Right lobe of liver (tissue), 6 donors: ENCODE measurements around the gene MYH9. TPM values are rescaled to one million over a fixed set of nuclear protein-coding genes. Genes with fewer than 3 reads are reported as not detected.

Experiments
- ATAC-seq, 4 donors: fragments of 200-7000 bp; cut with Tn5 transposase; one replicate each; pipeline ENCODE4 v1.9.1; 2020; ENCODE audit warnings: mild to moderate bottlenecking in 4 of 4, moderate library complexity in 4 of 4
- DNase-seq, 3 donors: peaks; one replicate each; pipeline ENCODE4 v3.0.0-alpha.2; 2020
- H3K27ac ChIP-seq, 3 donors: fragments of 200-600 bp; one replicate each; pipeline ENCODE4 v1.8.0; 2022
- H3K27me3 ChIP-seq, 2 donors: fragments of 200-600 bp; one replicate each; pipeline ENCODE4 v1.8.0; 2022
- H3K36me3 ChIP-seq, 4 donors: fragments of 200-600 bp; sonication (generic) in 1 of 4; one replicate each; pipeline versions ENCODE4 v1.5.1 to v1.8.0; 2017 to 2022; ENCODE audit warnings: control low read depth in 1 of 4
- H3K4me1 ChIP-seq, 4 donors: fragments of 200-600 bp; sonication (generic) in 1 of 4; one replicate each; pipeline versions ENCODE4 v1.5.1 to v1.8.0; 2017 to 2022; ENCODE audit warnings: control low read depth in 1 of 4
- H3K4me3 ChIP-seq, 3 donors: fragments of 200-600 bp; one replicate each; pipeline ENCODE4 v1.8.0; 2022
- H3K9me3 ChIP-seq, 4 donors: fragments of 200-600 bp; sonication (generic) in 1 of 4; one replicate each; pipeline versions ENCODE4 v1.5.1 to v1.8.0; 2017 to 2022; ENCODE audit warnings: control low read depth in 1 of 4
- CTCF ChIP-seq, 4 donors: fragments of 200-600 bp in 3 of 4; fragments of 450-650 bp in 1 of 4; IDR thresholded peaks; one replicate each; pipeline versions ENCODE4 v1.5.1 to v1.8.0; 2016 to 2022; ENCODE audit warnings: antibody characterized with exemption in 4 of 4, mild to moderate bottlenecking in 2 of 4
- POLR2A ChIP-seq: fragments of 450-650 bp; IDR thresholded peaks from one replicate; pipeline ENCODE4 v1.6.1; 2017; ENCODE audit warnings: antibody characterized with exemption, mild to moderate bottlenecking
- WGBS: methylation state at CpG from one replicate; pipeline ENCODE4 v1.1.6; 2018; ENCODE audit warnings: low coverage, low lambda C conversion rate; ENCODE audit not compliant: insufficient coverage; ENCODE audit errors: missing lambda C conversion rate; 5-methylcytosine and 5-hydroxymethylcytosine counted together
- intact Hi-C, 2 donors: fragments of 100-400 bp; cut with DNase I; formaldehyde crosslinking; loops; one replicate each; pipeline versions ENCODE4 v1.11.2 to v1.14.1; 2022
- total RNA-seq, 6 experiments: library from RNA; depleted of rRNA in 2 of 6; stranded (reverse); fragments of >200 nt in 2 of 6; fragmentation: NEBNext Ultra II Directional in 3 of 6; extraction: Animal tissue kit (Norgen Biotek cat#: 25700) in 3 of 6; gene quantifications; one replicate each; pipeline versions ENCODE4 v1.1.0 to v1.2.4, GENCODE V29; 2016 to 2023
- donor health status: DM: no; HTN: yes; CAD: no.
- donor health status: DM: no; HTN: no; CAD: no.
- donor health status: DM: no; HTN: no; CAD: no.
- donor health status: DM: no; HTN: yes; CAD: no.
- donor health status: DM: no; HTN: yes; CAD: no.

The MYH9 gene
- total RNA-seq, 6 experiments from 2014 or later = 168 to 435 (median 222) TPM

GRCh38 chr22:36344106-36344827 lies 43.5 kb downstream of the MYH9 start:
- no peak for ATAC-seq
- Histone ChIP-seq H3K4me1 (peaks cover 0 to 61% (median 12%) of the 10 kb centered on the region in 4 donors), H3K9me3 (no peaks in the 10 kb centered on the region), H3K4me3 (no peak overlapping the region), H3K27ac (peak overlapping the region; percentile 28 to 69 (median 33)), H3K36me3 (peaks cover 0 to 35% (median 14%) of the 10 kb centered on the region in 4 donors), H3K27me3 (no peaks in the 10 kb centered on the region)
- 85% methylated on average over 19 of the region's 23 CpGs for WGBS
- intact Hi-C loops = no loop called here
- DNase-seq = no peak
- TF ChIP-seq CTCF (IDR thresholded peaks at IDR 0.05) = no peak
- TF ChIP-seq POLR2A = no peak

GRCh38 chr22:36343720-36344105 lies 44.1 kb downstream of the MYH9 start:
- 38% methylated on average over 7 of the region's 9 CpGs for WGBS
- H3K4me3 ChIP-seq = no peak overlapping the region
- TF ChIP-seq POLR2A (no peak), CTCF (IDR thresholded peaks at IDR 0.05) (no peak)
- H3K36me3 ChIP-seq = peaks cover 0 to 40% (median 18%) of the 10 kb centered on the region in 4 donors
- peaks cover 0 to 58% (median 12%) of the 10 kb centered on the region in 4 donors for H3K4me1 ChIP-seq
- no peak for DNase-seq
- intact Hi-C loops = no loop called here
- ATAC-seq = peak; percentile 3 to 45 (median 26)
- H3K27me3 ChIP-seq = no peaks in the 10 kb centered on the region
- peak overlapping the region; percentile 28 to 69 (median 33) for H3K27ac ChIP-seq
- H3K9me3 ChIP-seq = no peaks in the 10 kb centered on the region

- peak overlapping the region in 2 of 3 donors; percentile 28 to 69 for H3K27ac ChIP-seq
- intact Hi-C loops = no loop called here
- DNase-seq (no peak), ATAC-seq (no peak)
- H3K9me3 ChIP-seq = no peaks in the 10 kb centered on the region
- H3K4me3 ChIP-seq = no peak overlapping the region
- peaks cover 0 to 41% (median 19%) of the 10 kb centered on the region in 4 donors for H3K36me3 ChIP-seq
- WGBS = 87% methylated on average over 3 of the region's 5 CpGs
- TF ChIP-seq POLR2A = no peak
- no peak for TF ChIP-seq CTCF (IDR thresholded peaks at IDR 0.05)
- H3K27me3 ChIP-seq = no peaks in the 10 kb centered on the region
- H3K4me1 ChIP-seq = peaks cover 0 to 58% (median 12%) of the 10 kb centered on the region in 4 donors
Measured at GRCh38 chr22:36343070-36343719, 44.6 kb downstream of the MYH9 start.

GRCh38 chr22:36341640-36342041 lies 46.1 kb downstream of the MYH9 start:
- Histone ChIP-seq H3K9me3 (no peaks in the 10 kb centered on the region), H3K36me3 (peaks cover 0 to 47% (median 22%) of the 10 kb centered on the region in 4 donors), H3K27ac (peak overlapping the region in 2 of 3 donors; percentile 52 to 69), H3K4me3 (no peak overlapping the region), H3K27me3 (no peaks in the 10 kb centered on the region), H3K4me1 (peaks cover 0 to 57% (median 17%) of the 10 kb centered on the region in 4 donors)
- ATAC-seq = peak; percentile 35 to 78 (median 66)
- TF ChIP-seq CTCF (IDR thresholded peaks at IDR 0.05) = no peak
- peak in 2 of 3 donors; percentile 82 for DNase-seq
- intact Hi-C loops = no loop called here
- WGBS = 46% methylated on average over 7 of the region's 10 CpGs
